CD8-positive, alpha-beta memory T cell (primary cell): ENCODE measurements around the gene COA1. TPM values are rescaled to one million over a fixed set of nuclear protein-coding genes. Genes with fewer than 3 reads are reported as not detected.
"Not testable (repeated sequence)": the region's sequence is repeated elsewhere in the genome, so short reads cannot be mapped to it uniquely, and the experiment has no call there.

Source experiments
- CTCF ChIA-PET: fragments of 350-600 bp; sonication (Branson Sonifier 250); formaldehyde crosslinking; loops from one replicate; lab custom pipeline; 2021; ENCODE audit warnings: antibody characterized with exemption; lab: Charles Lee
- POLR2A ChIA-PET: fragments of 350-600 bp; sonication (Branson Sonifier 250); formaldehyde crosslinking; loops from one replicate; lab custom pipeline; 2021; ENCODE audit warnings: antibody characterized with exemption; lab: Charles Lee
- DNase-seq, 5 donors: peaks; one replicate each; pipeline versions ENCODE4 v3.0.0 to v3.0.0-alpha.2; 2020 to 2022; ENCODE audit warnings: mixed read lengths in 1 of 5
- H3K27ac ChIP-seq: one replicate; pipeline ENCODE4 v1.7.0; 2013; ENCODE audit warnings: low read depth, mild to moderate bottlenecking, low read length, moderate library complexity
- H3K27me3 ChIP-seq: 2 replicates; pipeline ENCODE4 v1.7.0; 2013; ENCODE audit warnings: low read length, mild to moderate bottlenecking; ENCODE audit not compliant: insufficient read depth, poor library complexity, severe bottlenecking
- H3K36me3 ChIP-seq: 2 replicates; pipeline ENCODE4 v1.7.0; 2013; ENCODE audit warnings: mild to moderate bottlenecking, low read length, moderate library complexity; ENCODE audit not compliant: insufficient read depth
- H3K4me1 ChIP-seq: 2 replicates; pipeline ENCODE4 v1.7.0; 2013; ENCODE audit warnings: mild to moderate bottlenecking, low read length, moderate library complexity; ENCODE audit not compliant: insufficient read depth
- H3K4me3 ChIP-seq: 2 replicates; pipeline ENCODE4 v1.7.0; 2013; ENCODE audit warnings: mild to moderate bottlenecking, low read length
- H3K9me3 ChIP-seq: 2 replicates; pipeline ENCODE4 v1.7.0; 2013; ENCODE audit warnings: mild to moderate bottlenecking, low read length
- H3K27ac Mint-ChIP-seq, 8 donors: one replicate each; pipeline ENCODE4 v1.8.0; 2020 to 2021; ENCODE audit warnings: mixed read lengths in 8 of 8, mild to moderate bottlenecking in 6 of 8, inconsistent platforms in 3 of 8, moderate library complexity in 3 of 8
- H3K27me3 Mint-ChIP-seq, 2 donors: one replicate each; pipeline ENCODE4 v1.8.0; 2020 to 2021; ENCODE audit warnings: mixed read lengths in 2 of 2, mild to moderate bottlenecking in 1 of 2, moderate library complexity in 1 of 2
- H3K36me3 Mint-ChIP-seq, 3 donors: one replicate each; pipeline ENCODE4 v1.8.0; 2020 to 2021; ENCODE audit warnings: mixed read lengths in 3 of 3, inconsistent platforms in 1 of 3, mild to moderate bottlenecking in 1 of 3
- H3K4me1 Mint-ChIP-seq, 3 donors: one replicate each; pipeline ENCODE4 v1.8.0; 2020 to 2021; ENCODE audit warnings: mixed read lengths in 3 of 3, inconsistent platforms in 1 of 3, mild to moderate bottlenecking in 1 of 3
- H3K4me3 Mint-ChIP-seq, 7 donors: one replicate each; pipeline ENCODE4 v1.8.0; 2020 to 2021; ENCODE audit warnings: mixed read lengths in 7 of 7, mild to moderate bottlenecking in 6 of 7, moderate library complexity in 4 of 7, inconsistent platforms in 2 of 7
- H3K9me3 Mint-ChIP-seq, 5 donors: one replicate each; pipeline ENCODE4 v1.8.0; 2020 to 2022; ENCODE audit warnings: mixed read lengths in 5 of 5, mild to moderate bottlenecking in 3 of 5, moderate library complexity in 2 of 5, inconsistent platforms in 1 of 5
- polyA plus RNA-seq: library from polyadenylated mRNA; unstranded; fragments of 300-500 nt; fragmentation: Illumina TruSeq; gene quantifications from one replicate; pipeline ENCODE4 v1.2.3, GENCODE V29; 2021
- total RNA-seq, 2 experiments: library from RNA; stranded (reverse); gene quantifications; one replicate each; pipeline ENCODE4 v1.2.3, GENCODE V29; 2021

The COA1 gene
- total and polyA plus RNA-seq, 3 experiments from 2014 or later, result 68.9 to 81.6 (median 75.9) TPM

- Mint-ChIP-seq H3K9me3 (no peaks in the 10 kb centered on the region), H3K27ac (no peak overlapping the region), H3K36me3 (no peaks in the 10 kb centered on the region), H3K4me3 (no peak overlapping the region), H3K4me1 (peaks cover 19 to 39% (median 30%) of the 10 kb centered on the region in 3 donors), H3K27me3 (no peaks in the 10 kb centered on the region)
- H3K9me3 ChIP-seq, result no peaks in the 10 kb centered on the region
- H3K4me1 ChIP-seq, result peaks cover 44% of the 10 kb centered on the region
- ChIA-PET CTCF (interaction anchor here (3.4 kb wide), 1 partner anchor 112 kb away, joined by 31 read pairs; the partner anchor contains the start of gene STK17A), POLR2A (no interaction called here)
- no peak for DNase-seq
- no peak overlapping the region for H3K27ac ChIP-seq
- H3K4me3 ChIP-seq, result no peak overlapping the region
- no peaks in the 10 kb centered on the region for H3K36me3 ChIP-seq
- H3K27me3 ChIP-seq, result no peaks in the 10 kb centered on the region
Measured at GRCh38 chr7:43694399-43694748, 34.9 kb downstream of the COA1 start.

GRCh38 chr7:43693687-43694398 lies 35.5 kb downstream of the COA1 start:
- Histone ChIP-seq H3K9me3 (no peaks in the 10 kb centered on the region), H3K4me3 (no peak overlapping the region), H3K27ac (no peak overlapping the region), H3K27me3 (no peaks in the 10 kb centered on the region), H3K36me3 (no peaks in the 10 kb centered on the region), H3K4me1 (peaks cover 44% of the 10 kb centered on the region)
- H3K9me3 Mint-ChIP-seq, result no peaks in the 10 kb centered on the region
- H3K36me3 Mint-ChIP-seq, result no peaks in the 10 kb centered on the region
- no peak overlapping the region for H3K4me3 Mint-ChIP-seq
- ChIA-PET CTCF (interaction anchor here (0.9 to 3.4 kb wide), 2 partner anchors 111 to 146 kb away, joined by 3 to 31 read pairs; partner anchors contain the start of gene STK17A), POLR2A (interaction anchor here (0.9 kb wide), 1 partner anchor 88 kb away, joined by 3 read pairs; no protein-coding TSS in a partner anchor)
- H3K27ac Mint-ChIP-seq, result no peak overlapping the region
- H3K27me3 Mint-ChIP-seq, result no peaks in the 10 kb centered on the region
- peaks cover 14 to 39% (median 30%) of the 10 kb centered on the region in 3 donors for H3K4me1 Mint-ChIP-seq
- DNase-seq, result no peak

GRCh38 chr7:43692582-43693373 lies 36.5 kb downstream of the COA1 start:
- H3K4me3 ChIP-seq, result no peak overlapping the region
- Mint-ChIP-seq H3K4me3 (peak overlapping the region in 1 of 7 donors; percentile 8), H3K36me3 (peaks cover 3 to 7% (median 3%) of the 10 kb centered on the region in 3 donors), H3K27me3 (no peaks in the 10 kb centered on the region), H3K9me3 (peaks cover 0 to 3% (median 2%) of the 10 kb centered on the region in 5 donors), H3K27ac (peak overlapping the region in 2 of 8 donors; percentile 28 to 81), H3K4me1 (peaks cover 8 to 40% (median 28%) of the 10 kb centered on the region in 3 donors)
- POLR2A ChIA-PET, result interaction anchor here (0.9 kb wide), 1 partner anchor 87 kb away, joined by 3 read pairs; no protein-coding TSS in a partner anchor
- CTCF ChIA-PET, result interaction anchor here (0.9 to 3.4 kb wide), 2 partner anchors 110 to 147 kb away, joined by 3 to 31 read pairs; partner anchors contain the start of gene STK17A
- H3K36me3 ChIP-seq, result no peaks in the 10 kb centered on the region
- H3K4me1 ChIP-seq, result peaks cover 38% of the 10 kb centered on the region
- H3K9me3 ChIP-seq, result no peaks in the 10 kb centered on the region
- no peak for DNase-seq
- H3K27ac ChIP-seq, result no peak overlapping the region
- H3K27me3 ChIP-seq, result no peaks in the 10 kb centered on the region

GRCh38 chr7:43691611-43692010 lies 37.7 kb downstream of the COA1 start:
- no peak for DNase-seq
- Mint-ChIP-seq H3K36me3 (peaks cover 3 to 13% (median 6%) of the 10 kb centered on the region in 3 donors), H3K4me3 (peak overlapping the region in 1 of 7 donors; percentile 13), H3K9me3 (peaks cover 0 to 3% (median 2%) of the 10 kb centered on the region in 5 donors), H3K27me3 (no peaks in the 10 kb centered on the region), H3K27ac (peak overlapping the region in 4 of 8 donors; percentile 14 to 47 (median 28)), H3K4me1 (peaks cover 10 to 38% (median 28%) of the 10 kb centered on the region in 3 donors)
- H3K4me1 ChIP-seq, result peaks cover 33% of the 10 kb centered on the region
- no peaks in the 10 kb centered on the region for H3K27me3 ChIP-seq
- no peak overlapping the region for H3K4me3 ChIP-seq
- no peak overlapping the region for H3K27ac ChIP-seq
- no peaks in the 10 kb centered on the region for H3K36me3 ChIP-seq
- POLR2A ChIA-PET, result no interaction called here
- CTCF ChIA-PET, result interaction anchor here (3.4 kb wide), 1 partner anchor 109 kb away, joined by 31 read pairs; the partner anchor contains the start of gene STK17A
- no peaks in the 10 kb centered on the region for H3K9me3 ChIP-seq

GRCh38 chr7:43689115-43689514 lies 40.2 kb downstream of the COA1 start:
- ChIA-PET POLR2A (no interaction called here), CTCF (interaction anchor here (1.0 to 5.2 kb wide), 5 partner anchors 9 to 106 kb away, joined by 4 to 35 read pairs (median 6); partner anchors contain the start of gene STK17A)
- Histone ChIP-seq H3K4me3 (no peak overlapping the region), H3K36me3 (no peaks in the 10 kb centered on the region), H3K27me3 (no peaks in the 10 kb centered on the region), H3K27ac (no peak overlapping the region), H3K4me1 (peaks cover 33% of the 10 kb centered on the region), H3K9me3 (no peaks in the 10 kb centered on the region)
- no peak overlapping the region for H3K4me3 Mint-ChIP-seq
- no peaks in the 10 kb centered on the region for H3K27me3 Mint-ChIP-seq
- H3K27ac Mint-ChIP-seq, result peak overlapping the region in 3 of 8 donors; percentile 4 to 74 (median 20)
- H3K36me3 Mint-ChIP-seq, result peaks cover 3 to 13% (median 6%) of the 10 kb centered on the region in 3 donors
- no peak for DNase-seq
- peaks cover 0 to 3% (median 2%) of the 10 kb centered on the region in 5 donors for H3K9me3 Mint-ChIP-seq
- H3K4me1 Mint-ChIP-seq, result peaks cover 27 to 50% (median 44%) of the 10 kb centered on the region in 3 donors

GRCh38 chr7:43687866-43688265 lies 41.5 kb downstream of the COA1 start:
- ChIA-PET POLR2A (interaction anchor here (1.5 kb wide), 1 partner anchor 38 kb away, joined by 6 read pairs; no protein-coding TSS in a partner anchor), CTCF (interaction anchor here (1.8 to 5.2 kb wide), 3 partner anchors 12 to 105 kb away, joined by 6 to 35 read pairs (median 13); partner anchors contain the start of gene STK17A)
- not testable (repeated sequence) for H3K27me3 ChIP-seq, H3K27me3 Mint-ChIP-seq, H3K4me3 Mint-ChIP-seq, H3K36me3 ChIP-seq, H3K9me3 Mint-ChIP-seq, H3K9me3 ChIP-seq, H3K27ac ChIP-seq, H3K4me3 ChIP-seq, DNase-seq
- H3K27ac Mint-ChIP-seq, result peak overlapping the region in 1 of 8 donors; percentile 27
- peaks cover 33% of the 10 kb centered on the region for H3K4me1 ChIP-seq
- peaks cover 3 to 13% (median 8%) of the 10 kb centered on the region in 3 donors for H3K36me3 Mint-ChIP-seq
- peaks cover 39 to 60% (median 54%) of the 10 kb centered on the region in 3 donors for H3K4me1 Mint-ChIP-seq

GRCh38 chr7:43686991-43687390 lies 42.3 kb downstream of the COA1 start:
- POLR2A ChIA-PET, result interaction anchor here (1.5 kb wide), 1 partner anchor 37 kb away, joined by 6 read pairs; no protein-coding TSS in a partner anchor
- Mint-ChIP-seq H3K4me1 (peaks cover 47 to 63% (median 60%) of the 10 kb centered on the region in 3 donors), H3K36me3 (peaks cover 3 to 13% (median 8%) of the 10 kb centered on the region in 3 donors)

More at GRCh38 chr7:43686991-43687390, 42.3 kb downstream of the COA1 start:
- Histone ChIP-seq H3K27ac (no peak overlapping the region), H3K36me3 (no peaks in the 10 kb centered on the region), H3K9me3 (no peaks in the 10 kb centered on the region), H3K27me3 (no peaks in the 10 kb centered on the region), H3K4me1 (peaks cover 36% of the 10 kb centered on the region), H3K4me3 (no peak overlapping the region)
- Mint-ChIP-seq H3K27ac (peak overlapping the region in 3 of 8 donors; percentile 47 to 55 (median 48)), H3K27me3 (no peaks in the 10 kb centered on the region), H3K9me3 (peaks cover 0 to 3% (median 2%) of the 10 kb centered on the region in 5 donors), H3K4me3 (no peak overlapping the region)
- CTCF ChIA-PET, result interaction anchor here (1.1 to 5.2 kb wide), 3 partner anchors 13 to 104 kb away, joined by 3 to 35 read pairs (median 13); partner anchors contain the start of gene STK17A
- no peak for DNase-seq
